AG10803 (cell line): ENCODE measurements around the gene USP9X.
A peak's percentile ranks its signal among the peaks of the same experiment; 100 is the strongest.

ENCODE experiments used
- DNase-seq: peaks from one replicate; pipeline ENCODE4 v3.0.0; 2010; ENCODE audit warnings: low read depth
- H3K4me3 ChIP-seq: 2 replicates; pipeline ENCODE4 v1.5.1; 2011; ENCODE audit warnings: mild to moderate bottlenecking, low read length, control low read depth
- CTCF ChIP-seq: conservative IDR thresholded peaks from 2 replicates; pipeline ENCODE4 v1.5.1; 2011; ENCODE audit warnings: mild to moderate bottlenecking, low read length, control low read depth, inconsistent platforms

USP9X gene

GRCh38 chrX:41086627-41086932 is 1.3 kb downstream of the USP9X start:
- peak overlapping the region; percentile 80 for H3K4me3 ChIP-seq
- no peak for TF ChIP-seq CTCF
- no peak for DNase-seq

- peak overlapping the region; percentile 80 for H3K4me3 ChIP-seq
- no peak for DNase-seq
- no peak for TF ChIP-seq CTCF
Observed at GRCh38 chrX:41087201-41087600, 2.0 kb downstream of the USP9X start.

- TF ChIP-seq CTCF: no peak
- H3K4me3 ChIP-seq: no peak overlapping the region; the same call in 1 of the 2 replicates
- no peak for DNase-seq
Observed at GRCh38 chrX:41090568-41091238, 5.5 kb downstream of the USP9X start.

GRCh38 chrX:41092776-41093175 is 7.5 kb downstream of the USP9X start:
- TF ChIP-seq CTCF: no peak
- DNase-seq: no peak
- H3K4me3 ChIP-seq: no peak overlapping the region

GRCh38 chrX:41095174-41095573 is 9.9 kb downstream of the USP9X start:
- no peak for TF ChIP-seq CTCF
- H3K4me3 ChIP-seq: no peak overlapping the region
- DNase-seq: no peak

GRCh38 chrX:41095908-41096307 is 10.7 kb downstream of the USP9X start:
- no peak for TF ChIP-seq CTCF

GRCh38 chrX:41096339-41096955 is 11.2 kb downstream of the USP9X start:
- no peak for TF ChIP-seq CTCF
- peak; percentile 13 for DNase-seq
- no peak overlapping the region for H3K4me3 ChIP-seq

More at GRCh38 chrX:41095908-41096307, 10.7 kb downstream of the USP9X start:
- H3K4me3 ChIP-seq: no peak overlapping the region
- no peak for DNase-seq
